ENCODE data around the gene ZFAND6. TPM values are rescaled to one million over a fixed set of nuclear protein-coding genes. Genes with fewer than 3 reads are reported as not detected.
"Not testable (repeated sequence)": the region's sequence is repeated elsewhere in the genome, so short reads cannot be mapped to it uniquely, and the experiment has no call there.

ZFAND6 gene
- total RNA-seq, 2 donors from 2014 or later: 103 to 167 TPM

- Histone ChIP-seq H3K36me3 (no peaks in the 10 kb centered on the region), H3K27me3 (replicated peaks; ENCODE audit: insufficient read depth) (no peaks in the 10 kb centered on the region), H3K9me3 (no peaks in the 10 kb centered on the region), H3K4me1 (replicated peaks) (no peaks in the 10 kb centered on the region), H3K27ac (no peak overlapping the region), H3K4me3 (no peak overlapping the region)
- DNase-seq (ENCODE audit: low spot score): no peak
- intact Hi-C loops (cut with DNase I): no loop called here
- WGBS: 85% methylated on average over 3 of the region's 3 CpGs
- no peak for TF ChIP-seq POLR2AphosphoS5 (IDR thresholded peaks at IDR 0.05)
Measured at GRCh38 chr15:80034629-80035028, 24.8 kb upstream of the ZFAND6 start.

- Histone ChIP-seq H3K9me3 (no peaks in the 10 kb centered on the region), H3K4me3 (no peak overlapping the region), H3K27me3 (replicated peaks; ENCODE audit: insufficient read depth) (no peaks in the 10 kb centered on the region), H3K27ac (no peak overlapping the region), H3K36me3 (no peaks in the 10 kb centered on the region), H3K4me1 (replicated peaks) (no peaks in the 10 kb centered on the region)
- intact Hi-C loops (cut with DNase I): no loop called here
- no peak for TF ChIP-seq CTCF (IDR thresholded peaks at IDR 0.05)
- no peak for TF ChIP-seq POLR2A (IDR thresholded peaks at IDR 0.05)
- TF ChIP-seq POLR2AphosphoS5 (IDR thresholded peaks at IDR 0.05): no peak
- WGBS: 82% methylated on average over 1 of the region's 1 CpG
- no peak for DNase-seq (ENCODE audit: low spot score)
Measured at GRCh38 chr15:80036071-80036470, 23.4 kb upstream of the ZFAND6 start.

GRCh38 chr15:80041494-80042253, 17.8 kb upstream of the ZFAND6 start:
- Histone ChIP-seq H3K27me3 (replicated peaks; ENCODE audit: insufficient read depth) (no peaks in the 10 kb centered on the region), H3K9me3 (no peaks in the 10 kb centered on the region), H3K4me1 (replicated peaks) (no peaks in the 10 kb centered on the region), H3K27ac (no peak overlapping the region), H3K36me3 (no peaks in the 10 kb centered on the region), H3K4me3 (no peak overlapping the region)
- intact Hi-C loops (cut with DNase I): no loop called here
- 84% methylated on average over 3 of the region's 3 CpGs for WGBS
- no peak for DNase-seq (ENCODE audit: low spot score)
- TF ChIP-seq CTCF (IDR thresholded peaks at IDR 0.05) (no peak), POLR2AphosphoS5 (IDR thresholded peaks at IDR 0.05) (no peak), POLR2A (IDR thresholded peaks at IDR 0.05) (no peak)

GRCh38 chr15:80042568-80042967, 16.9 kb upstream of the ZFAND6 start:
- no peaks in the 10 kb centered on the region for H3K27me3 ChIP-seq (replicated peaks; ENCODE audit: insufficient read depth)
- H3K9me3 ChIP-seq: no peaks in the 10 kb centered on the region
- TF ChIP-seq CTCF (IDR thresholded peaks at IDR 0.05): no peak
- TF ChIP-seq POLR2AphosphoS5 (IDR thresholded peaks at IDR 0.05): no peak
- no peak for TF ChIP-seq POLR2A (IDR thresholded peaks at IDR 0.05)
- H3K36me3 ChIP-seq: no peaks in the 10 kb centered on the region
- intact Hi-C loops (cut with DNase I): no loop called here
- no peak overlapping the region for H3K4me3 ChIP-seq
- no peak for DNase-seq (ENCODE audit: low spot score)
- H3K4me1 ChIP-seq (replicated peaks): no peaks in the 10 kb centered on the region
- 74% methylated on average over 1 of the region's 1 CpG for WGBS
- no peak overlapping the region for H3K27ac ChIP-seq

- 91% methylated on average over 10 of the region's 10 CpGs for WGBS
- H3K9me3 ChIP-seq; intact Hi-C loops (cut with DNase I); H3K36me3 ChIP-seq; H3K4me3 ChIP-seq; DNase-seq (ENCODE audit: low spot score); H3K4me1 ChIP-seq (replicated peaks); H3K27ac ChIP-seq; H3K27me3 ChIP-seq (replicated peaks; ENCODE audit: insufficient read depth): not testable (repeated sequence)
Measured at GRCh38 chr15:80045219-80045618, 14.3 kb upstream of the ZFAND6 start.

GRCh38 chr15:80049046-80049445, 10.4 kb upstream of the ZFAND6 start:
- Histone ChIP-seq H3K36me3 (no peaks in the 10 kb centered on the region), H3K4me1 (replicated peaks) (no peaks in the 10 kb centered on the region), H3K27ac (no peak overlapping the region), H3K27me3 (replicated peaks; ENCODE audit: insufficient read depth) (no peaks in the 10 kb centered on the region), H3K4me3 (no peak overlapping the region), H3K9me3 (no peaks in the 10 kb centered on the region)
- 63% methylated on average over 2 of the region's 2 CpGs for WGBS
- TF ChIP-seq POLR2A (IDR thresholded peaks at IDR 0.05) (no peak), POLR2AphosphoS5 (IDR thresholded peaks at IDR 0.05) (no peak), CTCF (IDR thresholded peaks at IDR 0.05) (no peak)
- DNase-seq (ENCODE audit: low spot score): no peak
- intact Hi-C loops (cut with DNase I): no loop called here

Data from prostate gland (tissue), 2 donors.